DMS153 treated with DMSO at 0.1 percent for 48 hours (cell line): Measurements from ENCODE around the gene MEPCE.
"Not testable (repeated sequence)": the region's sequence is repeated elsewhere in the genome, so short reads cannot be mapped to it uniquely, and the experiment has no call there.

Experiments used
- DNase-seq: peaks from one replicate; lab custom pipeline; 2025; ENCODE audit not compliant: unreplicated experiment; lab: John Stamatoyannopoulos, UW

MEPCE gene

GRCh38 chr7:100429637-100430492, at the start of gene MEPCE:
Gene MEPCE, plus strand, starts transcription at chr7:100429831. Its CDS starts 188 bp downstream, at chr7:100430019.
- DNase-seq = peak; percentile 97

GRCh38 chr7:100380196-100380595, 49.4 kb upstream of the MEPCE start:
- no peak for DNase-seq

- not testable (repeated sequence) for DNase-seq
Measured at GRCh38 chr7:100381531-100382233, 47.9 kb upstream of the MEPCE start.

- DNase-seq = not testable (repeated sequence)
Measured at GRCh38 chr7:100382234-100382853, 47.3 kb upstream of the MEPCE start.

- DNase-seq = no peak
Measured at GRCh38 chr7:100384628-100385294, 44.9 kb upstream of the MEPCE start.

GRCh38 chr7:100386940-100387339, 42.7 kb upstream of the MEPCE start:
- DNase-seq = no peak

- no peak for DNase-seq
Measured at GRCh38 chr7:100387695-100388094, 41.9 kb upstream of the MEPCE start.

- DNase-seq = no peak
Measured at GRCh38 chr7:100389437-100390088, 40.1 kb upstream of the MEPCE start.

GRCh38 chr7:100390286-100391009, 39.2 kb upstream of the MEPCE start:
- no peak for DNase-seq

- DNase-seq = no peak
Measured at GRCh38 chr7:100393233-100393905, 36.3 kb upstream of the MEPCE start.

- no peak for DNase-seq
Measured at GRCh38 chr7:100394077-100394476, 35.6 kb upstream of the MEPCE start.

- DNase-seq = no peak
Measured at GRCh38 chr7:100396421-100396982, 33.1 kb upstream of the MEPCE start.

GRCh38 chr7:100397315-100398081, 32.1 kb upstream of the MEPCE start:
- no peak for DNase-seq

- no peak for DNase-seq
Measured at GRCh38 chr7:100398239-100398638, 31.4 kb upstream of the MEPCE start.

GRCh38 chr7:100400041-100400440, 29.6 kb upstream of the MEPCE start:
- no peak for DNase-seq

GRCh38 chr7:100400656-100401055, 29.0 kb upstream of the MEPCE start:
- DNase-seq = no peak

- no peak for DNase-seq
Measured at GRCh38 chr7:100401811-100402210, 27.8 kb upstream of the MEPCE start.

- DNase-seq = no peak
Measured at GRCh38 chr7:100402241-100402640, 27.4 kb upstream of the MEPCE start.
